PC-3 (cell line): ENCODE measurements around the gene MRPS25. TPM values are rescaled to one million over a fixed set of nuclear protein-coding genes. Genes with fewer than 3 reads are reported as not detected.
A peak's percentile ranks its signal among the peaks of the same experiment; 100 is the strongest.

ENCODE experiments used
- ATAC-seq: fragments of 200-7000 bp; cut with Tn5 transposase; 2 replicates; pipeline ENCODE4 v1.9.1; 2020; ENCODE audit warnings: mild to moderate bottlenecking, moderate library complexity
- BruUV-seq: library from RNA; stranded (reverse); fragments of 400-500 nt; replicated peaks from 2 replicates; lab custom pipeline; 2021; lab: Mats Ljungman, UMichigan
- CTCF ChIA-PET: fragments of 300-600 bp; sonication (Branson Sonifier 250); formaldehyde crosslinking; loops from one replicate; lab custom pipeline; 2022; ENCODE audit warnings: antibody characterized with exemption; lab: Charles Lee
- POLR2A ChIA-PET: fragments of 300-600 bp; sonication (Branson Sonifier 250); formaldehyde crosslinking; loops from one replicate; lab custom pipeline; 2022; ENCODE audit warnings: antibody characterized with exemption; ENCODE audit not compliant: unreplicated experiment; lab: Charles Lee
- DNase-seq: peaks from one replicate; pipeline ENCODE4 v3.0.0-alpha.2; 2015
- H2AFZ ChIP-seq: fragments of 300-600 bp; sonication (generic); 2 replicates; pipeline ENCODE4 v1.6.0; 2016; ENCODE audit warnings: antibody characterized with exemption, low read length
- H3F3A ChIP-seq: fragments of 300-600 bp; sonication (generic); one replicate; pipeline ENCODE4 v1.6.0; 2017; ENCODE audit warnings: antibody characterized with exemption, low read length, control low read depth, mild to moderate bottlenecking; ENCODE audit not compliant: unreplicated experiment
- H3K27ac ChIP-seq: fragments of 300-600 bp; sonication (generic); 2 replicates; pipeline ENCODE4 v1.5.1; 2016; ENCODE audit warnings: mild to moderate bottlenecking, low read length
- H3K27me3 ChIP-seq: fragments of 300-600 bp; sonication (generic); 2 replicates; pipeline ENCODE4 v1.6.1; 2016; ENCODE audit warnings: low read length, mixed read lengths
- H3K36me3 ChIP-seq: fragments of 300-600 bp; sonication (generic); 2 replicates; pipeline ENCODE4 v1.6.1; 2016; ENCODE audit warnings: low read depth, mixed run types, low read length, mixed read lengths
- H3K4me1 ChIP-seq: fragments of 300-600 bp; sonication (generic); 2 replicates; pipeline ENCODE4 v1.5.1; 2016; ENCODE audit warnings: low read length; ENCODE audit not compliant: insufficient read depth
- H3K4me2 ChIP-seq: fragments of 300-600 bp; sonication (generic); 2 replicates; pipeline ENCODE4 v1.6.0; 2016; ENCODE audit warnings: low read length
- H3K4me3 ChIP-seq: fragments of 300-600 bp; sonication (generic); 2 replicates; pipeline ENCODE4 v1.5.1; 2016; ENCODE audit warnings: mild to moderate bottlenecking, low read length, mixed read lengths
- H3K79me2 ChIP-seq: fragments of 300-600 bp; sonication (generic); 2 replicates; pipeline ENCODE4 v1.6.1; 2017; ENCODE audit warnings: low read length, mixed read lengths
- H3K9ac ChIP-seq: fragments of 300-600 bp; sonication (generic); 2 replicates; pipeline ENCODE4 v1.6.0; 2016; ENCODE audit warnings: mild to moderate bottlenecking, low read length
- H3K9me2 ChIP-seq: fragments of 300-600 bp; sonication (generic); replicated peaks from 2 replicates; pipeline ENCODE4 v1.6.1; 2016; ENCODE audit warnings: mixed run types, low read length, mixed read lengths
- H3K9me3 ChIP-seq: fragments of 300-600 bp; sonication (generic); 2 replicates; pipeline ENCODE4 v1.6.1; 2016; ENCODE audit warnings: low read length, mixed read lengths
- H4K20me1 ChIP-seq: fragments of 300-600 bp; sonication (generic); 2 replicates; pipeline ENCODE4 v1.6.1; 2016; ENCODE audit warnings: low read length, mixed read lengths
- EZH2 ChIP-seq: fragments of 300-600 bp; sonication (generic); IDR thresholded peaks from one replicate; pipeline ENCODE4 v1.6.1; 2017; ENCODE audit warnings: antibody characterized with exemption, mild to moderate bottlenecking, low read length; ENCODE audit not compliant: unreplicated experiment
- EZH2phosphoT487 ChIP-seq: fragments of 300-600 bp; sonication (generic); IDR thresholded peaks from 2 replicates; pipeline ENCODE4 v1.6.1; 2018; ENCODE audit warnings: mild to moderate bottlenecking, antibody characterized with exemption, low read length, borderline replicate concordance
- intact Hi-C: fragments of 100-400 bp; cut with micrococcal nuclease; formaldehyde crosslinking; loops from 2 replicates; pipeline ENCODE4 v1.9.0; 2023
- total RNA-seq: library from RNA; depleted of rRNA; stranded (reverse); fragments of >200 nt; gene quantifications from 2 replicates; pipeline ENCODE4 v1.2.3, GENCODE V29; 2014
- TF ChIP-seq, protein P1 (sequence below): fragments of 300-600 bp; sonication (generic); conservative IDR thresholded peaks from 2 replicates; pipeline ENCODE4 v1.5.1; 2017; ENCODE audit warnings: antibody characterized with exemption, low read depth, mild to moderate bottlenecking, low read length

The MRPS25 gene
- total RNA-seq, 1 experiment from 2014 or later, result 42.9 TPM

DNA sequence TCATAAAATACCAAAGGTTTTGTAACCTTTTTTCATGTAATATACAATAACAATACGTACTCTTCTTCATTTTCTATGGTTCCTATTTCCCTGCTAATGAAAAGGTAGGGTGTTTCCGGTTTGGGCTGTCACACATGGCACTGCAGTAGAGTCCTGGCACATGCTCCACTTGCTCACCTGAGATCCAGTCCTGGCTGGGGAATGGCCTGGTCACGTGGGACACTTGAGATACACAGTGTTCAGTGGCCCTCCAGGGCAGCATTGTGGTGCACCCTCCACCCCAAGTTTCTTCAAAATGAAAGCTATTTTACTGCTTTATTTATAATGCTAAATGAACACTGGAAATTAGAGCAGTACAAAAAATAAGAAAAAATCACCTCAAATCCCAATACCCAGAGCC, 23.2 kb downstream of the MRPS25 start:
- no peak overlapping the region for H2AFZ ChIP-seq
- H3K79me2 ChIP-seq, result no peaks in the 10 kb centered on the region
- no peak overlapping the region for H3K4me3 ChIP-seq
- H4K20me1 ChIP-seq, result peaks cover 8% of the 10 kb centered on the region
- POLR2A ChIA-PET, result no interaction called here
- no TSS peak for BruUV-seq
- TF ChIP-seq EZH2 (no peak), EZH2phosphoT487 (no peak)
- TF ChIP-seq, protein P1, sequence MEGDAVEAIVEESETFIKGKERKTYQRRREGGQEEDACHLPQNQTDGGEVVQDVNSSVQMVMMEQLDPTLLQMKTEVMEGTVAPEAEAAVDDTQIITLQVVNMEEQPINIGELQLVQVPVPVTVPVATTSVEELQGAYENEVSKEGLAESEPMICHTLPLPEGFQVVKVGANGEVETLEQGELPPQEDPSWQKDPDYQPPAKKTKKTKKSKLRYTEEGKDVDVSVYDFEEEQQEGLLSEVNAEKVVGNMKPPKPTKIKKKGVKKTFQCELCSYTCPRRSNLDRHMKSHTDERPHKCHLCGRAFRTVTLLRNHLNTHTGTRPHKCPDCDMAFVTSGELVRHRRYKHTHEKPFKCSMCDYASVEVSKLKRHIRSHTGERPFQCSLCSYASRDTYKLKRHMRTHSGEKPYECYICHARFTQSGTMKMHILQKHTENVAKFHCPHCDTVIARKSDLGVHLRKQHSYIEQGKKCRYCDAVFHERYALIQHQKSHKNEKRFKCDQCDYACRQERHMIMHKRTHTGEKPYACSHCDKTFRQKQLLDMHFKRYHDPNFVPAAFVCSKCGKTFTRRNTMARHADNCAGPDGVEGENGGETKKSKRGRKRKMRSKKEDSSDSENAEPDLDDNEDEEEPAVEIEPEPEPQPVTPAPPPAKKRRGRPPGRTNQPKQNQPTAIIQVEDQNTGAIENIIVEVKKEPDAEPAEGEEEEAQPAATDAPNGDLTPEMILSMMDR, result no peak
- intact Hi-C loops, result loop anchor here (5.0 kb wide), 1 partner anchor 115 kb away; no protein-coding TSS in a partner anchor
- no peaks in the 10 kb centered on the region for H3K9me3 ChIP-seq
- no peaks in the 10 kb centered on the region for H3K27me3 ChIP-seq
- CTCF ChIA-PET, result no interaction called here
- H3K4me1 ChIP-seq, result no peaks in the 10 kb centered on the region
- no peak overlapping the region for H3K4me2 ChIP-seq
- H3K27ac ChIP-seq, result no peak overlapping the region
- DNase-seq, result no peak
- H3K36me3 ChIP-seq, result peaks cover 83% of the 10 kb centered on the region
- peaks cover 2% of the 10 kb centered on the region for H3F3A ChIP-seq
- no peak for ATAC-seq
- H3K9me2 ChIP-seq, result no peaks in the 10 kb centered on the region
- H3K9ac ChIP-seq, result no peak overlapping the region

DNA sequence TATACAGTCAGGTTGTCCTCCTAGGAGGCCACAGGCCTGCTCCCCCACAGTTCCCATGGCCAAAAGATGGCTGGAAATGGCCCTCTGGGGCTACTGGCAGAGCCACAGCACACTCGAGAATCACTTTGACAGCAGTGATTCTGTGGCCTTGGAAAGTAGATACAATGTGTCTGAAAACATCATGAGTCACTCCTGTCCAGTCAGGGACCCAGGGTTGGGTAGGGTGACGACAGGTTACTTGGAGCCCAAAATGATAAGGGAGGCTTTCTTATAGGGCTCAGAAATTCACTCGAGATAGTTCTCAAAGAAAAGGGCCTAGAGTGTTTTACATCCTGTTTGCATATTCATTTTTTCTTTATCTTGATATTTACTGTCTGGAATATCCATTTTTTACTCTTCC, 24.3 kb downstream of the MRPS25 start:
- Histone ChIP-seq H3K4me3 (no peak overlapping the region), H3K27me3 (no peaks in the 10 kb centered on the region), H3K9me2 (no peaks in the 10 kb centered on the region), H3K36me3 (peaks cover 72% of the 10 kb centered on the region), H3K4me2 (no peak overlapping the region), H3K9me3 (no peaks in the 10 kb centered on the region), H2AFZ (no peak overlapping the region), H3F3A (peaks cover 2% of the 10 kb centered on the region), H3K79me2 (no peaks in the 10 kb centered on the region), H4K20me1 (peaks cover 8% of the 10 kb centered on the region), H3K27ac (no peak overlapping the region), H3K4me1 (no peaks in the 10 kb centered on the region), H3K9ac (no peak overlapping the region)
- BruUV-seq, result no TSS peak
- ChIA-PET CTCF (interaction anchor here (0.7 kb wide), 1 partner anchor 71 kb away, joined by 4 read pairs; no protein-coding TSS in a partner anchor), POLR2A (no interaction called here)
- DNase-seq, result no peak
- ATAC-seq, result peak; percentile 27; the same call in 1 of the 2 replicates
- intact Hi-C loops, result loop anchor here (5.0 kb wide), 1 partner anchor 114 kb away; no protein-coding TSS in a partner anchor
- TF ChIP-seq EZH2phosphoT487, result no peak
- TF ChIP-seq, protein P1, result no peak
- no peak for TF ChIP-seq EZH2

GRCh38 chr3:15038306-15038705, 26.8 kb downstream of the MRPS25 start:
- Histone ChIP-seq H3K9me2 (no peaks in the 10 kb centered on the region), H3K9ac (no peak overlapping the region), H3F3A (no peaks in the 10 kb centered on the region), H3K79me2 (no peaks in the 10 kb centered on the region), H3K36me3 (peaks cover 57% of the 10 kb centered on the region), H3K4me1 (no peaks in the 10 kb centered on the region), H3K27me3 (no peaks in the 10 kb centered on the region), H3K27ac (no peak overlapping the region), H3K9me3 (no peaks in the 10 kb centered on the region), H4K20me1 (peaks cover 8% of the 10 kb centered on the region), H2AFZ (no peak overlapping the region), H3K4me3 (no peak overlapping the region), H3K4me2 (no peak overlapping the region)
- TF ChIP-seq, protein P1, result no peak
- TF ChIP-seq EZH2, result no peak
- TF ChIP-seq EZH2phosphoT487, result no peak
- ChIA-PET CTCF (no interaction called here), POLR2A (no interaction called here)
- no peak for ATAC-seq
- BruUV-seq, result no TSS peak
- intact Hi-C loops, result no loop called here
- DNase-seq, result no peak
